Measurements from ENCODE around the gene RNF151.

The RNF151 gene

GRCh38 chr16:1984347-1985225 is 17.9 kb downstream of the RNF151 start:
- H3K27me3 ChIP-seq (ENCODE audit: low read depth, low read length), result no peaks in the 10 kb centered on the region
- H3K9me3 ChIP-seq (ENCODE audit: insufficient read depth, low read length), result no peaks in the 10 kb centered on the region
- no peaks in the 10 kb centered on the region for H4K20me1 ChIP-seq (ENCODE audit: insufficient read depth, low read length)
- no peak for TF ChIP-seq EZH2phosphoT487 (IDR thresholded peaks at IDR 0.05; ENCODE audit: low read depth)
- TF ChIP-seq, protein P1, sequence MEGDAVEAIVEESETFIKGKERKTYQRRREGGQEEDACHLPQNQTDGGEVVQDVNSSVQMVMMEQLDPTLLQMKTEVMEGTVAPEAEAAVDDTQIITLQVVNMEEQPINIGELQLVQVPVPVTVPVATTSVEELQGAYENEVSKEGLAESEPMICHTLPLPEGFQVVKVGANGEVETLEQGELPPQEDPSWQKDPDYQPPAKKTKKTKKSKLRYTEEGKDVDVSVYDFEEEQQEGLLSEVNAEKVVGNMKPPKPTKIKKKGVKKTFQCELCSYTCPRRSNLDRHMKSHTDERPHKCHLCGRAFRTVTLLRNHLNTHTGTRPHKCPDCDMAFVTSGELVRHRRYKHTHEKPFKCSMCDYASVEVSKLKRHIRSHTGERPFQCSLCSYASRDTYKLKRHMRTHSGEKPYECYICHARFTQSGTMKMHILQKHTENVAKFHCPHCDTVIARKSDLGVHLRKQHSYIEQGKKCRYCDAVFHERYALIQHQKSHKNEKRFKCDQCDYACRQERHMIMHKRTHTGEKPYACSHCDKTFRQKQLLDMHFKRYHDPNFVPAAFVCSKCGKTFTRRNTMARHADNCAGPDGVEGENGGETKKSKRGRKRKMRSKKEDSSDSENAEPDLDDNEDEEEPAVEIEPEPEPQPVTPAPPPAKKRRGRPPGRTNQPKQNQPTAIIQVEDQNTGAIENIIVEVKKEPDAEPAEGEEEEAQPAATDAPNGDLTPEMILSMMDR (IDR thresholded peaks at IDR 0.05; ENCODE audit: low read depth, low read length), result no peak
- H3K9ac ChIP-seq (ENCODE audit: low read length), result peak overlapping the region; percentile 88
- peaks cover 10% of the 10 kb centered on the region for H3K4me1 ChIP-seq (ENCODE audit: low read length)
- H3K27ac ChIP-seq (ENCODE audit: low read length), result no peak overlapping the region
- peak overlapping the region; percentile 95 for H3K4me3 ChIP-seq (ENCODE audit: low read length)
- no peak overlapping the region; the same call in 1 of the 2 replicates for H2AFZ ChIP-seq (ENCODE audit: low read depth, low read length)
- H3K36me3 ChIP-seq (replicated peaks; ENCODE audit: low read depth, low read length), result peaks cover 14% of the 10 kb centered on the region
- peaks cover 12% of the 10 kb centered on the region for H3K79me2 ChIP-seq (ENCODE audit: low read length)
- H3K4me2 ChIP-seq (ENCODE audit: low read length), result peak overlapping the region; percentile 98

GRCh38 chr16:1985466-1986150 is 19.0 kb downstream of the RNF151 start:
- H3K27me3 ChIP-seq (ENCODE audit: low read depth, low read length), result no peaks in the 10 kb centered on the region
- H3K36me3 ChIP-seq (replicated peaks; ENCODE audit: low read depth, low read length), result peaks cover 14% of the 10 kb centered on the region
- no peaks in the 10 kb centered on the region for H4K20me1 ChIP-seq (ENCODE audit: insufficient read depth, low read length)
- H2AFZ ChIP-seq (ENCODE audit: low read depth, low read length), result no peak overlapping the region
- peaks cover 12% of the 10 kb centered on the region for H3K79me2 ChIP-seq (ENCODE audit: low read length)
- peak overlapping the region; percentile 88 for H3K9ac ChIP-seq (ENCODE audit: low read length)
- peak overlapping the region; percentile 95 for H3K4me3 ChIP-seq (ENCODE audit: low read length)
- no peak overlapping the region for H3K27ac ChIP-seq (ENCODE audit: low read length)
- peaks cover 11% of the 10 kb centered on the region for H3K4me1 ChIP-seq (ENCODE audit: low read length)
- H3K4me2 ChIP-seq (ENCODE audit: low read length), result peak overlapping the region; percentile 98
- no peaks in the 10 kb centered on the region for H3K9me3 ChIP-seq (ENCODE audit: insufficient read depth, low read length)
- TF ChIP-seq, protein P1 (IDR thresholded peaks at IDR 0.05; ENCODE audit: low read depth, low read length), result no peak
- TF ChIP-seq EZH2phosphoT487 (IDR thresholded peaks at IDR 0.05; ENCODE audit: low read depth), result no peak

DNA sequence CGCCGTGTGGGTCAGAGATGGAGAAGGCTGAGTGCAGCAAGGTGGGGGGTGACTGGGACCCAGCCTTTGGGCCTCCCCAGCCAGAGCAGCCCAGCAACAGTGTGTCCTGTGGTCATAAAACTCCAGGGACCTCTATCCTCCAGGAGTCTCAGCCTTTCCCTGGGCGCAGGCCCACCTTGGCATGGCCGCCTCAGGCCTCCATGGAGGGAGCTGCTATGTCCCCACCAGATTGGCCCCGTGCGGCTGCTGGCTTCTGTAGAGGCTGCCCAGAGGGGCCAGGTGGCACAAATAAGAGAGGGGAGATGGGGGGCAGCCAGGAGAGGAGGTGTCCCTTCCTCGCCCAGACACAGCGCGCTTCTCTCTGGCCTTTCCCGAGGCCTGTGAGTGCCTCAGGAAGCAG is 20.5 kb downstream of the RNF151 start:
- Histone ChIP-seq H4K20me1 (ENCODE audit: insufficient read depth, low read length) (no peaks in the 10 kb centered on the region), H3K4me1 (ENCODE audit: low read length) (peaks cover 15% of the 10 kb centered on the region), H3K36me3 (replicated peaks; ENCODE audit: low read depth, low read length) (peaks cover 14% of the 10 kb centered on the region), H3K27ac (ENCODE audit: low read length) (no peak overlapping the region), H3K4me2 (ENCODE audit: low read length) (no peak overlapping the region), H2AFZ (ENCODE audit: low read depth, low read length) (no peak overlapping the region), H3K27me3 (ENCODE audit: low read depth, low read length) (no peaks in the 10 kb centered on the region), H3K9me3 (ENCODE audit: insufficient read depth, low read length) (no peaks in the 10 kb centered on the region), H3K9ac (ENCODE audit: low read length) (no peak overlapping the region), H3K79me2 (ENCODE audit: low read length) (peaks cover 12% of the 10 kb centered on the region), H3K4me3 (ENCODE audit: low read length) (no peak overlapping the region)
- no peak for TF ChIP-seq EZH2phosphoT487 (IDR thresholded peaks at IDR 0.05; ENCODE audit: low read depth)
- TF ChIP-seq, protein P1 (IDR thresholded peaks at IDR 0.05; ENCODE audit: low read depth, low read length), result no peak

Measured in OCI-LY3 (cell line).